GM15510 (cell line): ENCODE results near the gene SLC35A5.

ENCODE experiments used
- POLR2A ChIP-seq: IDR thresholded peaks from 3 replicates; pipeline ENCODE4 v1.6.1; 2011; ENCODE audit warnings: borderline replicate concordance; ENCODE audit not compliant: insufficient read length; ENCODE audit errors: extremely low read depth

SLC35A5 gene

GRCh38 chr3:112561734-112562529, at the start of gene SLC35A5, which contains the start of gene ATG3:
Gene SLC35A5, plus strand, starts transcription at chr3:112562045. Its CDS starts 1,359 bp downstream, at chr3:112563404.
Gene ATG3, minus strand, starts transcription at chr3:112561962. Its CDS starts 434 bp downstream, at chr3:112561528.
- TF ChIP-seq POLR2A: peak; percentile 67

- no peak for TF ChIP-seq POLR2A
These were observed 49.5 kb upstream of the SLC35A5 start for GRCh38 chr3:112512320-112512719.

- TF ChIP-seq POLR2A: no peak
These were observed 47.2 kb upstream of the SLC35A5 start for GRCh38 chr3:112514527-112515128.

GRCh38 chr3:112519424-112520001, 42.3 kb upstream of the SLC35A5 start:
- TF ChIP-seq POLR2A: no peak

GRCh38 chr3:112530573-112530972, 31.3 kb upstream of the SLC35A5 start:
- no peak for TF ChIP-seq POLR2A

GRCh38 chr3:112531358-112531781, 30.5 kb upstream of the SLC35A5 start:
- TF ChIP-seq POLR2A: no peak

GRCh38 chr3:112539825-112540650, 21.8 kb upstream of the SLC35A5 start:
- TF ChIP-seq POLR2A: no peak

GRCh38 chr3:112546216-112546759, 15.6 kb upstream of the SLC35A5 start:
- TF ChIP-seq POLR2A: no peak

- no peak for TF ChIP-seq POLR2A
These were observed 11.0 kb upstream of the SLC35A5 start for GRCh38 chr3:112550859-112551258.

- TF ChIP-seq POLR2A: no peak
These were observed 6.2 kb upstream of the SLC35A5 start for GRCh38 chr3:112555535-112556170.

GRCh38 chr3:112557976-112558375, 3.9 kb upstream of the SLC35A5 start:
- no peak for TF ChIP-seq POLR2A

GRCh38 chr3:112560307-112560706, 1.5 kb upstream of the SLC35A5 start:
- TF ChIP-seq POLR2A: no peak

GRCh38 chr3:112560721-112561483, 943 bp upstream of the SLC35A5 start:
- TF ChIP-seq POLR2A: no peak

- TF ChIP-seq POLR2A: no peak
These were observed 436 bp upstream of the SLC35A5 start for GRCh38 chr3:112561484-112561733.

- TF ChIP-seq POLR2A: no peak
These were observed 3.1 kb downstream of the SLC35A5 start for GRCh38 chr3:112564940-112565305.

GRCh38 chr3:112568642-112569041, 6.8 kb downstream of the SLC35A5 start:
- TF ChIP-seq POLR2A: no peak
